Activated T-cell treated with anti-CD3 and anti-CD28 coated beads, Interleukin-2, amount 50 U/mL, for 72 hours (primary cell): ENCODE data around the gene RTCA. TPM values are rescaled to one million over a fixed set of nuclear protein-coding genes. Genes with fewer than 3 reads are reported as not detected.
"Not testable (repeated sequence)": the region's sequence is repeated elsewhere in the genome, so short reads cannot be mapped to it uniquely, and the experiment has no call there.

ENCODE experiments used
- ATAC-seq, 2 donors: fragments of 150-1000 bp; cut with Tn5 transposase; replicated peaks in 1 of 2; 2 replicates each; pipeline ENCODE4 v1.10.0; 2021; ENCODE audit warnings: moderate library complexity in 2 of 2, mild to moderate bottlenecking in 1 of 2
- DNase-seq, 2 donors: peaks; one replicate each; pipeline ENCODE4 v3.0.0; 2021 to 2022; ENCODE audit warnings: mixed read lengths in 1 of 2
- H3K27ac Mint-ChIP-seq: one replicate; pipeline ENCODE4 v1.8.0; 2022; ENCODE audit warnings: mild to moderate bottlenecking, moderate library complexity, mixed read lengths
- H3K27me3 Mint-ChIP-seq: one replicate; pipeline ENCODE4 v1.8.0; 2022; ENCODE audit warnings: low read depth, mixed read lengths
- H3K36me3 Mint-ChIP-seq, 2 donors: one replicate each; pipeline ENCODE4 v1.8.0; 2022; ENCODE audit warnings: mixed read lengths in 2 of 2, mild to moderate bottlenecking in 1 of 2; ENCODE audit not compliant: insufficient read depth in 2 of 2
- H3K4me1 Mint-ChIP-seq: one replicate; pipeline ENCODE4 v1.8.0; 2022; ENCODE audit warnings: low read depth, mixed read lengths
- H3K4me3 Mint-ChIP-seq, 2 donors: one replicate each; pipeline ENCODE4 v1.8.0; 2022; ENCODE audit warnings: mild to moderate bottlenecking in 2 of 2, mixed read lengths in 2 of 2, moderate library complexity in 2 of 2
- H3K9me3 Mint-ChIP-seq, 2 donors: one replicate each; pipeline ENCODE4 v1.8.0; 2022; ENCODE audit warnings: mixed read lengths in 2 of 2
- total RNA-seq, 2 donors: library from RNA; stranded (reverse); gene quantifications; one replicate each; pipeline ENCODE4 v1.2.3, GENCODE V29; 2022

The RTCA gene
- total RNA-seq, 2 donors from 2014 or later = 81.6 to 81.9 TPM

DNA sequence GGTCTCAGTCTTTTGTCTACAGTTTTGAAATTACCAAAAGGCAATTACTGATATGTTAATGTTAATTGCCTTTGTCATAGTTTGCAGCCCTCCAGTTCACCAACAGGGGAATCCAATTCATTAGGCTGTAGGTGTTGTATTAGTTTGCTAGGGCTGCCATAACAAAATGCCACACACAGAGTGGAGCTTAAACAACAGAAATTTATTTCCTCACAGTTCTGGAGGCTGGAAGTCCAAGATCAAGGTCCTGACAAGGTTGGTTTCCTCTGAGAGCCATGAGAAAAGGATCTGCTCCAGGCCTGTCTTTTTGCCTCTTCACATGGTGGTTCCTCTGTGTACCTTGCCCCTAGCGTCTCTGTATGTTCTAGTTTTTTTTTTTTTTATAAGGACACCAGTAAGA is 1.3 kb downstream of the RTCA start:
- H3K4me3 Mint-ChIP-seq = peak overlapping the region; percentile 99 to 100
- DNase-seq (no peak), ATAC-seq (no peak)
- peaks cover 13 to 32% of the 10 kb centered on the region in 2 donors for H3K36me3 Mint-ChIP-seq
- H3K27me3 Mint-ChIP-seq = no peaks in the 10 kb centered on the region
- H3K27ac Mint-ChIP-seq = peak overlapping the region; percentile 89
- peaks cover 0 to 1% of the 10 kb centered on the region in 2 donors for H3K9me3 Mint-ChIP-seq
- H3K4me1 Mint-ChIP-seq = peaks cover 57% of the 10 kb centered on the region

DNA sequence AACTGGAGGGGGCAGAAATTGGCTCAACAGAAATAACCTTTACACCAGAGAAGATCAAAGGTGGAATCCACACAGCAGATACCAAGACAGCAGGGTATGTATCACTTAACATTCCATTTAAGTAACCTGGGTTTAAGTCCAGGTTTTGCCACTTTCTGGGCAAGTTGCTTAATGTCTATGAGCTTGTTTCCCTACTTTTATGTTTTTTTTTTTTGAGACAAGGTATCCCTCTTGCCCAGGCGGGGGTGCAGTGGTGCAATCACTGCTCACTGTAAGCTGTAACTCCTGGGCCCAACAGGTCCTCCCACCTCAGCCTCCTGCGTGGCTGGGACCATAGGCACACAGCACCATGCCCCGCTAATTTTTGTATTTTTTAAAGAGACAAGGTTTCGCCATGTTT is 2.2 kb downstream of the RTCA start:
- Mint-ChIP-seq H3K4me3 (peak overlapping the region; percentile 40 to 99), H3K27me3 (no peaks in the 10 kb centered on the region), H3K36me3 (peaks cover 13 to 32% of the 10 kb centered on the region in 2 donors), H3K27ac (peak overlapping the region; percentile 89), H3K4me1 (peaks cover 57% of the 10 kb centered on the region), H3K9me3 (peaks cover 0 to 1% of the 10 kb centered on the region in 2 donors)
- ATAC-seq = no peak
- no peak for DNase-seq

DNA sequence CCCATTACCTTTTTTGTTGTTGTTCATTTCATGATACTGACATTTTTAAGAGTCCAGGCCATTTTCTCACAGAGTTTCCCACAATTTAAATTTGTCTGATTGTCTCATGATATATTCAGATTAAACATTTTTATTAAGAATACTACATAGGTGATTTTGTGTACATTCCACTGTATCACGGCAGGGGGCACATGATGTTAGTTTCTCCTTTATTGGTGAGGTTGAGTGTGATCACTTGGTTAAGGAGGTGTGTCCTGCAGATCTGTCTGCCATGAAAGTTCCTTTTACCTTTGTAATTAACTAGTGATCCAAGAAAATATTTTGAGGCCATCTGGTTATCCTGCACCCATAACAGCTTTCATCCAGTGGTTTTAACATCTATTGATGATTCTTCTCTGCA is 11.8 kb downstream of the RTCA start:
- peak overlapping the region; percentile 69 for H3K27ac Mint-ChIP-seq
- ATAC-seq (no peak), DNase-seq (peak in 1 of 2 donors; percentile 6)
- no peak overlapping the region for H3K4me3 Mint-ChIP-seq
- H3K27me3 Mint-ChIP-seq = no peaks in the 10 kb centered on the region
- no peaks in the 10 kb centered on the region for H3K4me1 Mint-ChIP-seq
- no peaks in the 10 kb centered on the region for H3K9me3 Mint-ChIP-seq
- H3K36me3 Mint-ChIP-seq = peaks cover 13 to 43% of the 10 kb centered on the region in 2 donors

DNA sequence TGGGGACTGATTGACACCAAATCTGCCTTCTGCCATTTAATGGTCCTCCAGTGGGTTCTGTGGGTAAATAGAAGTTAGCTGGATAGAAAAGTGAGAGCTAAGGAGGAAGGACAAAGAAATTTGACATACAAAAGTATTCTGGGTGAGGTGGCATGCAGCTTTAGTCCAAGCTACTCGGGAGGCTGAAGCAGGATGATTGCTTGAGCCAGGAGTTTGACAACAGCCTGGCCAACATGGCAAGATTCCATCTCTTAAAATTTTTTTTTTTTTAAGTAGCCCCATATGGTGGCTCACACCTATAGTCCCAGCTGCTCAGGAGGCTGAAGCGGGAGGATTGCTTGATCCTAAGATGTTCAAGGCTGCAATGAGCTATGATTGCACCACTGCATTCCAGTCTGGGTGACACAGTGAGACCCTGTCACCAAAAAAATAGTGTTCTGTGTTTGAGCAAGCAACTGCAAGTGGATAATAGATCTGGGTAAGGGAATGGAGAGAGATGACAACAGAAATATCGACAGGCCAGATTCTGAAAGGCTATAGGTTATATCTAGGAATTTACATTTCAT is 13.4 kb downstream of the RTCA start:
- Mint-ChIP-seq H3K4me1 (no peaks in the 10 kb centered on the region), H3K4me3 (no peak overlapping the region), H3K9me3 (no peaks in the 10 kb centered on the region), H3K27me3 (no peaks in the 10 kb centered on the region), H3K27ac (peak overlapping the region; percentile 90), H3K36me3 (peaks cover 10 to 38% of the 10 kb centered on the region in 2 donors)
- ATAC-seq (no peak), DNase-seq (no peak)

DNA sequence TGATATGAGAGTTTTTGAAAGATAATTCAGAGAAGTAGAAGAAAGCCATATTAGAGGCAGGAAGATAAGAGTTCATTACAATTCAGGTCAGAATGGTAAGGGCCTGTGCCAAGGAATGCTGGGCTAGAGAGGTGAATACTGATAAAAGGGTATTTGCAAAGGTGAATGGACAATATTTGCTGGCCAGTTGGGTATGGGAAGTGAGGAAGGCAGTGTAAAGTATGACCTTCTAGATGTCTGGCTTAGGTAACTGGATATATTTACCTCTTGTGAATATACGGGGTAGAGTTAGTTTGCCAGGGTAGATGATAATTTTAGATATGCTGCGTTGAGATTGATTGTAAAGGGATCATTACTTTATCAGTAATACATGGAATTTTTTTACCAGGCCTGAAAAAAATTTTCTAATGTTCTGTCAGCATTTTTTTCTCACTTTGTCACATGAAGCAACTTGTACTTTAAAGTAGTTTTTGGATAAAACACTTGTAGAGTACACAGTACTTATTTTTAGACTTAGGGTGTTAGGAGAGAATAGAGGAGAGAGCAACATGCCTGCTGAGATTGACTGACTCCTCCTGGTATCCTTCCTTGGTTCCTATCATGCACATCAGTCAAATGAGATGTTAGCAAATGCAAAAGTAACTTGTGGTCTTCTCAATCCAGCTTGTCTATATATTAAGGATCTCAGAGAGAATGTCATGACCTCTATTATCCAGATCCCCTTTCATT is 14.1 kb downstream of the RTCA start:
- peak overlapping the region; percentile 8 for H3K27ac Mint-ChIP-seq
- peaks cover 12 to 36% of the 10 kb centered on the region in 2 donors for H3K36me3 Mint-ChIP-seq
- ATAC-seq (no peak), DNase-seq (no peak)
- no peaks in the 10 kb centered on the region for H3K4me1 Mint-ChIP-seq
- no peak overlapping the region for H3K4me3 Mint-ChIP-seq
- no peaks in the 10 kb centered on the region for H3K9me3 Mint-ChIP-seq
- no peaks in the 10 kb centered on the region for H3K27me3 Mint-ChIP-seq

DNA sequence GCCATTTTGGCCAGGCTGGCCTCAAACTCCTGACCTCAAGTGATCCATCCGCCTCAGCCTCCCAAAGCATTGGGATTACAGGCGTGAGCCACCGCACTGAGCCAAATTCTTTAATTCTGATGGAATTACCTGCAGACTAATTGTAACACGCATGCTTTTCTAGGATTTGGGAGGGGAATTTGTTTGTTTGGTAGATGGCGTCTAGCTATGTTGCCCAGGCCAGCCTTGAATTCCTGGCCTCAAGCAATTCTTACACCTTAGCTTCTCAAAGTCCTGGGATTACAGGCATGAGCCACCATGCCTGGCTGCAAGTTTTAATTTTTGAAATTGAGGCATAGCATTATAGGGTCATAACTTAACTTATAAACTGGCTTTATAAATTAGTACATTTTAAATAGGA is 18.6 kb downstream of the RTCA start:
- no peaks in the 10 kb centered on the region for H3K9me3 Mint-ChIP-seq
- peaks cover 12 to 30% of the 10 kb centered on the region in 2 donors for H3K36me3 Mint-ChIP-seq
- H3K27me3 Mint-ChIP-seq = no peaks in the 10 kb centered on the region

DNA sequence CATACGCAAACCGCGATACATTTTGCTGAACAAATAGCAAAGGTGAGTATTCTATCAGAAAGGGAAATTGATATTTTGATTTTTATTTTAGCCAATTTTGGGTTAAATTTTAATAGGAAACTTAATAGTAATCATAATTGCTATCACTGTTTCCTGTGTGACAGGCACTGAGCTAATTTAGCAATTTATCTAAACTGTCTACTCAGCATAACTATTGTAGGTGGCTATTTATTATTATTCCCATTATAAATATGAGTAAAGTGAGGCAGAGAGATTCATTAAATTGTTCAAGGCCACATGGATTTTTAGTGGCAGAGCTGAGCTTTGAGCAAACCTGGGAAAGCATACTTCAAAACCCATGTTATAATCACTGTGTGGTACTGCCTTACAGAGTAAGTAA is 21.1 kb downstream of the RTCA start:
- H3K4me1 Mint-ChIP-seq = no peaks in the 10 kb centered on the region
- ATAC-seq (no peak), DNase-seq (no peak)
- H3K27me3 Mint-ChIP-seq = no peaks in the 10 kb centered on the region
- H3K27ac Mint-ChIP-seq = peak overlapping the region; percentile 63
- no peak overlapping the region for H3K4me3 Mint-ChIP-seq
- peaks cover 9 to 19% of the 10 kb centered on the region in 2 donors for H3K36me3 Mint-ChIP-seq
- H3K9me3 Mint-ChIP-seq = no peaks in the 10 kb centered on the region

More for the DNA sequence above, 18.6 kb downstream of the RTCA start:
- H3K4me1 Mint-ChIP-seq = no peaks in the 10 kb centered on the region
- H3K27ac Mint-ChIP-seq = no peak overlapping the region
- no peak for DNase-seq
- H3K4me3 Mint-ChIP-seq = no peak overlapping the region
- no peak for ATAC-seq

DNA sequence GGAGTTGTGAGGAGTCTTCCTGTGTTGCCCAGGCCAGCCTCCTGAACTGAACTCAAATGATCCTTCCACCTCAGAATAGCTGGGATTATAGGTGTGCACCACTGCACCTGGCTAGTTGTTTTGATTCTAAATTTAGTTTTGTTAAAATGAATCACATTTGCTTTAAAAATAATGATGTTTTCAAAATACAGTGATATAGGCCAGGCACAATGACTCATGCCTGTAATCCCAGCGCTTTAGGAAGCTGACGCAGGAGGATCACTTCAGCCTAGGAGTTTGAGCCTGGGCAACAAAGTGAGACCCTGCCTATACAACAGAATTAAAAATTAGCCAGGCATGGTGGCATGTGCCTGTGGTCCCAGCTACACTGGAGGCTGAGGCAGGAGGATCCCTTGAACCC is 24.3 kb downstream of the RTCA start:
- Mint-ChIP-seq H3K36me3 (peaks cover 10 to 13% of the 10 kb centered on the region in 2 donors), H3K27me3 (no peaks in the 10 kb centered on the region), H3K9me3 (no peaks in the 10 kb centered on the region), H3K27ac (peak overlapping the region; percentile 29), H3K4me1 (peaks cover 8% of the 10 kb centered on the region), H3K4me3 (no peak overlapping the region)
- no peak for DNase-seq
- ATAC-seq = no peak

DNA sequence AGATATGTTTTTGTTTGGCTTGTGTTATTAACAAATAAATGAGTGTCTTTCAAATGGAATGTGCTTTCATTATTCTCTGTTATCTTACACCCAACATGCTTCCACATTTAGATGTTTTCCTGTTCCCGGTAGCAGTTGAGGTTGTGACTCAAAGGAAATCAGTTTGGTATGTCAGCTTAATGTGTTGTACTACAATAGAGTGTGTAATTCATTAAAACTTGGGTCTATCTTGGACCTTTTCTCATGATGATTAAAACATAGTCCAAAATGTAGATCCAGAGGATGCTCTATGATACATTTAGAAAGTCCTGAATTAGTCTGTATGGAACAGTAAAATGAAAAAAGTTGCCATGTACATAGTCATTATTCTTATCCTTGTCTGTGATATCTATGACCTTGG is 26.7 kb downstream of the RTCA start:
- Mint-ChIP-seq H3K27ac (peak overlapping the region; percentile 76), H3K36me3 (peaks cover 4 to 5% of the 10 kb centered on the region in 2 donors), H3K4me3 (peak overlapping the region in 1 of 2 donors; percentile 6), H3K4me1 (peaks cover 8% of the 10 kb centered on the region), H3K9me3 (no peaks in the 10 kb centered on the region), H3K27me3 (no peaks in the 10 kb centered on the region)
- peak; percentile 13 to 79 for ATAC-seq
- no peak for DNase-seq

DNA sequence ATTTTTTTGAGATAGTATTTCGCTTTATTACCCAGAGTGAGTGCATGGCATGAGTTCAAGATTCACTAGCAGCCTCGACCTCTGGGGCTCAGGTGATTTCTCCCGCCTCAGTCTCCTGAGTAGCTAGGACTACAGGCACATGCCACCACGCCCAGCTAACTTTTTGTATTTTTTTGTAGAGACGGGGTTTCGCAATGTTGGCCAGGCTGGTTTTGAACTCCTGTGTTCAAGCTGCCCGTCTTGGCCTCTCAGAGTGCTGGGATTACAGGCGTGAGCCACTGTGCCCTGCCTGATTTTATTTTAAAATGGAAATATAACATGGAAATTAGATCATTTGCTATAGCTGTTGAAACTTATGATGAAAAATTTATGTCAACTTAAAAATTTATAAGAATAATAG is 30.1 kb downstream of the RTCA start:
- DNase-seq (no peak), ATAC-seq (no peak)
- Mint-ChIP-seq H3K4me3 (no peak overlapping the region), H3K4me1 (peaks cover 21% of the 10 kb centered on the region), H3K27ac (no peak overlapping the region), H3K9me3 (no peaks in the 10 kb centered on the region), H3K36me3 (peaks cover 4 to 5% of the 10 kb centered on the region in 2 donors), H3K27me3 (no peaks in the 10 kb centered on the region)

DNA sequence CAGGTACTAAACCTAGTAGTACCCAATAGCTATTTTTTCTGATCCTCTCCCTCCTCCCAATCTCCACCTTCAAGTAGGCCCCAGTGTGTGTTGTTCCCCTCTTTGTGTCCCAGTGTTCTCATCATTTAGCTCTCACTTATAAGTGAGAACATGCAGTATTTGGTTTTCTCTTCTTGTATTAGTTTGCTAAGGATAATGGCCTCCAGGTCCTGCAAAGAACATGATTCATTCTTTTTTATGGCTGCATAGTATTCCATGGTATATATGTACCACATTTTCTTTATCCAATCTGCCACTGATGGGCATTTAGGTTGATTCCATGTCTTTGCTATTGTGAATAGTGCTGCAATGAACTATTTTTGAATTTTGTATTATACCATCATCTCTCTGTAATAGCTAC is 31.0 kb downstream of the RTCA start:
- H3K27me3 Mint-ChIP-seq, H3K4me3 Mint-ChIP-seq, DNase-seq, H3K36me3 Mint-ChIP-seq, ATAC-seq, H3K9me3 Mint-ChIP-seq, H3K27ac Mint-ChIP-seq: not testable (repeated sequence)
- H3K4me1 Mint-ChIP-seq = peaks cover 21% of the 10 kb centered on the region

DNA sequence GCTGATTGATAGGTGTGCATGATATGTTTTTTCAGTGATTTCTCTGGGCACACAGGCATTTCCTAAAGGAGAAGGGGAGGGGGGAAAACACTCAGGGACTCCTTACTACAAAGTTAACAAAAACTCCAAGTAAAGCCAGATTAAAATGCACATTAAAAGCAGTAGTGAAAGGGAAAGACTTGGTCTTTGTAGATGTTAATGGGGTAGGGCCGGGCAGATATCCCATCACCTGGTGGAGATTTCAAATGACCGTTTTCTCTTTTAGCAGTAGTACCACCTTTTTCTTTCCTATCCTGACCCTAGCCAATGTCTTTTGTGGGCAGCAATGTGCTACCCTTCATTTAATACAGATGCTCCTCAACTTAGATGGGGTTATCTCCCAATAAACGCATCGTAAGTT is 32.5 kb downstream of the RTCA start:
- H3K27me3 Mint-ChIP-seq = no peaks in the 10 kb centered on the region
- H3K36me3 Mint-ChIP-seq = peaks cover 1 to 2% of the 10 kb centered on the region in 2 donors
- H3K4me1 Mint-ChIP-seq = peaks cover 13% of the 10 kb centered on the region
- ATAC-seq = no peak
- H3K4me3 Mint-ChIP-seq = no peak overlapping the region
- H3K9me3 Mint-ChIP-seq = no peaks in the 10 kb centered on the region
- H3K27ac Mint-ChIP-seq = no peak overlapping the region
- DNase-seq = no peak

DNA sequence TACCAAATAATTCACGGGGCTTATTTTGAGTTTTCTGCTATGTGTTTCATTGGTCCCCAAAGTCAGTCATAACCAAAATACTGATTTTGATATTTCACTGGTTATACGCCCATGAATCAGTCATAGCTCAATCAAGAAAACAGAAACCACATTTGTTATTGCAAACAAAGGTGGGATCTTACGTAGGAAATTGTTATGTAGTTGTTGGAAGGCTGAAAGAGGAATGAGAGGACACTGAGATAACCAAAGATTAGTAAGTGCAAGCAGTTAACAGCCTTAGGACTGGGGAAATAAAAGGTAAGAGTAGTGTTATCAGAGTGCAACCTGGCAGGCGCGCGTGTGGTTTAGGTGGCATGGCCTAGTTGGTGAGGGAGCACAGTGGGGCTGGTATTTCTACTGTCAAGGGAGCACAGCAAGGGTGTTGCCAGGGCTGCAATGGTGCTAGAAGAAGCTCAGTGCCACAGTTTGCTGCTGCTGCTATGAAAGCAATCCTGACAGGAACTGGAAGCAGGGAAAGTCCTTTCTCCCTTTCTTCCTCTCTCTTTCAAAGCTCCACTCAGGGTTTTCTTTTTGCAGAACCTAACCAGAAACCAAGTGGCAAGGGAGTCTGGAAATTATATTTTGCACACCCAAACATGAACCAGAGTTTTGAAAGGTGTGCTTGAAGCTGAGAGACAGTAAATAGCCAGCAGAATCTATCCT is 33.7 kb downstream of the RTCA start:
- Mint-ChIP-seq H3K4me1 (peaks cover 13% of the 10 kb centered on the region), H3K4me3 (peak overlapping the region in 1 of 2 donors; percentile 1), H3K36me3 (peaks cover 1 to 2% of the 10 kb centered on the region in 2 donors), H3K27ac (peak overlapping the region; percentile 11), H3K27me3 (no peaks in the 10 kb centered on the region), H3K9me3 (no peaks in the 10 kb centered on the region)
- peak; percentile 30 to 47 for DNase-seq
- peak; percentile 89 to 90 for ATAC-seq
